OCI-LY1 (cell line): ENCODE measurements around the gene C1QTNF7.

Source experiments
- EZH2 ChIP-seq: fragments of 200-600 bp; sonication (generic), shearing (Covaris generic); IDR thresholded peaks from 2 replicates; pipeline ENCODE4 v1.8.0; 2017; ENCODE audit warnings: borderline replicate concordance, mixed run types, mild to moderate bottlenecking, antibody characterized with exemption, low read length, moderate library complexity, mixed read lengths
- TF ChIP-seq, protein P1 (sequence below): fragments of 200-600 bp; sonication (generic), shearing (Covaris generic); IDR thresholded peaks from 2 replicates; pipeline ENCODE4 v1.5.1; 2017; ENCODE audit warnings: mild to moderate bottlenecking, antibody characterized with exemption, low read length, moderate library complexity, mixed read lengths

GRCh38 chr4:15420642-15421041 is 7.2 kb upstream of the C1QTNF7 start:
- TF ChIP-seq, protein P1, sequence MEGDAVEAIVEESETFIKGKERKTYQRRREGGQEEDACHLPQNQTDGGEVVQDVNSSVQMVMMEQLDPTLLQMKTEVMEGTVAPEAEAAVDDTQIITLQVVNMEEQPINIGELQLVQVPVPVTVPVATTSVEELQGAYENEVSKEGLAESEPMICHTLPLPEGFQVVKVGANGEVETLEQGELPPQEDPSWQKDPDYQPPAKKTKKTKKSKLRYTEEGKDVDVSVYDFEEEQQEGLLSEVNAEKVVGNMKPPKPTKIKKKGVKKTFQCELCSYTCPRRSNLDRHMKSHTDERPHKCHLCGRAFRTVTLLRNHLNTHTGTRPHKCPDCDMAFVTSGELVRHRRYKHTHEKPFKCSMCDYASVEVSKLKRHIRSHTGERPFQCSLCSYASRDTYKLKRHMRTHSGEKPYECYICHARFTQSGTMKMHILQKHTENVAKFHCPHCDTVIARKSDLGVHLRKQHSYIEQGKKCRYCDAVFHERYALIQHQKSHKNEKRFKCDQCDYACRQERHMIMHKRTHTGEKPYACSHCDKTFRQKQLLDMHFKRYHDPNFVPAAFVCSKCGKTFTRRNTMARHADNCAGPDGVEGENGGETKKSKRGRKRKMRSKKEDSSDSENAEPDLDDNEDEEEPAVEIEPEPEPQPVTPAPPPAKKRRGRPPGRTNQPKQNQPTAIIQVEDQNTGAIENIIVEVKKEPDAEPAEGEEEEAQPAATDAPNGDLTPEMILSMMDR, result no peak
- TF ChIP-seq EZH2, result no peak
